Neuronal stem cell (in vitro differentiated cells): ENCODE measurements around the gene ZNF653.

Experiments
- DNase-seq: peaks from one replicate; pipeline ENCODE4 v3.0.0-alpha.2; 2013; ENCODE audit warnings: low spot score
- H2AFZ ChIP-seq: one replicate; pipeline ENCODE4 v1.6.1; 2013; ENCODE audit warnings: mild to moderate bottlenecking, low read length, inconsistent platforms
- H2AK5ac ChIP-seq: 2 replicates; pipeline ENCODE4 v1.6.1; 2013; ENCODE audit warnings: low read depth, mild to moderate bottlenecking, inconsistent platforms, low read length, moderate library complexity, mixed read lengths
- H2BK120ac ChIP-seq: 2 replicates; pipeline ENCODE4 v1.6.1; 2013; ENCODE audit warnings: low read depth, mild to moderate bottlenecking, inconsistent platforms, low read length, moderate library complexity, mixed read lengths
- H2BK12ac ChIP-seq: one replicate; pipeline ENCODE4 v1.6.1; 2013; ENCODE audit warnings: low read length, inconsistent platforms
- H2BK15ac ChIP-seq: 2 replicates; pipeline ENCODE4 v1.6.1; 2013; ENCODE audit warnings: mild to moderate bottlenecking, low read length, inconsistent platforms, mixed read lengths
- H2BK5ac ChIP-seq: one replicate; pipeline ENCODE4 v1.6.1; 2013; ENCODE audit warnings: inconsistent platforms, mild to moderate bottlenecking, low read length, moderate library complexity
- H3K14ac ChIP-seq: one replicate; pipeline ENCODE4 v1.6.1; 2013; ENCODE audit warnings: low read length, inconsistent platforms
- H3K18ac ChIP-seq: 2 replicates; pipeline ENCODE4 v1.6.1; 2013; ENCODE audit warnings: low read length, inconsistent platforms
- H3K23ac ChIP-seq: 2 replicates; pipeline ENCODE4 v1.6.1; 2013; ENCODE audit warnings: low read depth, mild to moderate bottlenecking, mixed read lengths, low read length, inconsistent platforms; ENCODE audit not compliant: poor library complexity
- H3K27ac ChIP-seq: replicated peaks from 3 replicates; pipeline ENCODE4 v1.5.1; 2013; ENCODE audit warnings: low read length, inconsistent platforms
- H3K27me3 ChIP-seq, 3 experiments: 2 replicates each; pipeline ENCODE4 v1.6.1; 2013; ENCODE audit warnings: low read length in 3 of 3, mild to moderate bottlenecking in 2 of 3, inconsistent platforms in 1 of 3, low read depth in 1 of 3, mixed read lengths in 1 of 3, moderate library complexity in 1 of 3; ENCODE audit not compliant: control insufficient read depth in 3 of 3, insufficient read depth in 3 of 3
- H3K36me3 ChIP-seq, 2 donors: replicated peaks in 1 of 2; 2 replicates each; pipeline ENCODE4 v1.6.1; 2013; ENCODE audit warnings: low read length in 2 of 2; ENCODE audit not compliant: control insufficient read depth in 2 of 2, insufficient read depth in 2 of 2
- H3K4ac ChIP-seq: 2 replicates; pipeline ENCODE4 v1.6.1; 2013; ENCODE audit warnings: inconsistent platforms, mild to moderate bottlenecking, low read length, moderate library complexity
- H3K4me1 ChIP-seq, 2 donors: 1 replicate in 1 of 2; 2 replicates in 1 of 2; pipeline ENCODE4 v1.6.1; 2013; ENCODE audit warnings: low read length in 2 of 2, low read depth in 1 of 2; ENCODE audit not compliant: control insufficient read depth in 2 of 2, insufficient read depth in 1 of 2
- H3K4me2 ChIP-seq: one replicate; pipeline ENCODE4 v1.6.1; 2013; ENCODE audit warnings: mild to moderate bottlenecking, low read length, inconsistent platforms; ENCODE audit not compliant: insufficient read depth, poor library complexity, severe bottlenecking
- H3K4me3 ChIP-seq, 2 donors: 2 replicates each; pipeline ENCODE4 v1.5.1; 2013; ENCODE audit warnings: low read length in 2 of 2, mild to moderate bottlenecking in 2 of 2, inconsistent platforms in 1 of 2, moderate library complexity in 1 of 2
- H3K79me1 ChIP-seq: one replicate; pipeline ENCODE4 v1.6.1; 2013; ENCODE audit warnings: low read depth, mild to moderate bottlenecking, inconsistent platforms, low read length, moderate library complexity
- H3K9ac ChIP-seq: one replicate; pipeline ENCODE4 v1.6.1; 2013; ENCODE audit warnings: mild to moderate bottlenecking, low read depth, low read length, inconsistent platforms; ENCODE audit not compliant: poor library complexity
- H3K9me3 ChIP-seq, 2 donors: replicated peaks in 1 of 2; 2 replicates each; pipeline versions ENCODE3 to v1.6.1; 2013; ENCODE audit warnings: low read length in 2 of 2, mild to moderate bottlenecking in 2 of 2, inconsistent platforms in 1 of 2, low read depth in 1 of 2, mixed read lengths in 1 of 2, moderate library complexity in 1 of 2; ENCODE audit not compliant: control insufficient read depth in 2 of 2, insufficient read depth in 1 of 2
- H4K8ac ChIP-seq: one replicate; pipeline ENCODE4 v1.6.1; 2013; ENCODE audit warnings: low read depth, mild to moderate bottlenecking, inconsistent platforms, low read length, moderate library complexity
- H4K91ac ChIP-seq: one replicate; pipeline ENCODE4 v1.6.1; 2013; ENCODE audit warnings: low read length, low read depth, mild to moderate bottlenecking, inconsistent platforms; ENCODE audit not compliant: poor library complexity
- WGBS, 2 donors: extraction: QIAGEN DNeasy Blood & Tissue Kit; methylation state at CpG; one replicate each; pipeline ENCODE4 v1.1.7; 2013; ENCODE audit warnings: missing lambda C conversion rate in 2 of 2, mixed read lengths in 1 of 2; ENCODE audit not compliant: insufficient read length in 2 of 2, insufficient replicate concordance in 1 of 2; ENCODE audit errors: extremely low coverage in 2 of 2; 5-methylcytosine and 5-hydroxymethylcytosine counted together

ZNF653 gene

GRCh38 chr19:11447347-11448262, 58.0 kb downstream of the ZNF653 start:
- H3K79me1 ChIP-seq, result peaks cover 3% of the 10 kb centered on the region
- no peak overlapping the region for H3K27ac ChIP-seq
- H2BK12ac ChIP-seq, result no peak overlapping the region
- H3K36me3 ChIP-seq, result peaks cover 39 to 90% of the 10 kb centered on the region in 2 donors
- no peak overlapping the region for H3K4me3 ChIP-seq
- no CpG with 5 or more reads among the region's 35 CpGs for WGBS, 2 donors
- no peak overlapping the region for H4K8ac ChIP-seq
- H2BK5ac ChIP-seq, result no peak overlapping the region
- no peak overlapping the region for H2AFZ ChIP-seq
- no peak overlapping the region for H2BK120ac ChIP-seq
- no peak overlapping the region for H4K91ac ChIP-seq
- no peak overlapping the region for H3K4ac ChIP-seq
- no peaks in the 10 kb centered on the region for H3K9me3 ChIP-seq
- H3K23ac ChIP-seq, result no peak overlapping the region
- H3K4me1 ChIP-seq, result peaks cover 9 to 15% of the 10 kb centered on the region in 2 donors
- DNase-seq, result no peak
- no peak overlapping the region for H3K18ac ChIP-seq
- H3K27me3 ChIP-seq, result no peaks in the 10 kb centered on the region
- H3K9ac ChIP-seq, result no peak overlapping the region
- H2BK15ac ChIP-seq, result no peak overlapping the region
- H3K4me2 ChIP-seq, result no peak overlapping the region
- no peak overlapping the region for H3K14ac ChIP-seq
- no peak overlapping the region for H2AK5ac ChIP-seq

GRCh38 chr19:11446652-11447301, 58.9 kb downstream of the ZNF653 start:
- no peak overlapping the region for H2AFZ ChIP-seq
- peak overlapping the region; percentile 38 for H3K9ac ChIP-seq
- H3K14ac ChIP-seq, result no peak overlapping the region
- no peak overlapping the region for H3K27ac ChIP-seq
- H3K23ac ChIP-seq, result peak overlapping the region; percentile 73
- no peak overlapping the region for H2AK5ac ChIP-seq
- H3K4me3 ChIP-seq, result peak overlapping the region in 1 of 2 donors; percentile 57
- peaks cover 7 to 10% of the 10 kb centered on the region in 2 donors for H3K4me1 ChIP-seq
- H2BK12ac ChIP-seq, result no peak overlapping the region
- no peak for DNase-seq
- H3K4ac ChIP-seq, result no peak overlapping the region
- H2BK15ac ChIP-seq, result no peak overlapping the region
- peaks cover 3% of the 10 kb centered on the region for H3K79me1 ChIP-seq
- no peak overlapping the region for H4K8ac ChIP-seq
- no peak overlapping the region for H3K4me2 ChIP-seq
- no peak overlapping the region for H3K18ac ChIP-seq
- H3K27me3 ChIP-seq, result no peaks in the 10 kb centered on the region
- no peak overlapping the region for H4K91ac ChIP-seq
- H2BK5ac ChIP-seq, result no peak overlapping the region
- H2BK120ac ChIP-seq, result no peak overlapping the region
- no CpG with 5 or more reads among the region's 23 CpGs for WGBS, 2 donors
- H3K36me3 ChIP-seq, result peaks cover 46 to 94% of the 10 kb centered on the region in 2 donors
- no peaks in the 10 kb centered on the region for H3K9me3 ChIP-seq

- H2BK15ac ChIP-seq, result no peak overlapping the region
- H3K4me1 ChIP-seq, result peaks cover 5% of the 10 kb centered on the region in 2 donors
- no peak overlapping the region for H2BK5ac ChIP-seq
- H4K8ac ChIP-seq, result no peak overlapping the region
- peaks cover 51 to 99% of the 10 kb centered on the region in 2 donors for H3K36me3 ChIP-seq
- no peak overlapping the region for H3K4me3 ChIP-seq
- H3K9ac ChIP-seq, result no peak overlapping the region
- no peak overlapping the region for H3K27ac ChIP-seq
- no peak overlapping the region for H3K14ac ChIP-seq
- H2AFZ ChIP-seq, result no peak overlapping the region
- H3K9me3 ChIP-seq, result no peaks in the 10 kb centered on the region
- DNase-seq, result no peak
- no peak overlapping the region for H4K91ac ChIP-seq
- no peak overlapping the region for H3K4me2 ChIP-seq
- WGBS, 2 donors, result no CpG with 5 or more reads among the region's 14 CpGs
- H3K4ac ChIP-seq, result no peak overlapping the region
- peaks cover 3% of the 10 kb centered on the region for H3K79me1 ChIP-seq
- peak overlapping the region; percentile 26 for H2AK5ac ChIP-seq
- H2BK120ac ChIP-seq, result no peak overlapping the region
- no peak overlapping the region for H3K18ac ChIP-seq
- no peaks in the 10 kb centered on the region for H3K27me3 ChIP-seq
- no peak overlapping the region for H2BK12ac ChIP-seq
- H3K23ac ChIP-seq, result peak overlapping the region; percentile 73
Measured at GRCh38 chr19:11446271-11446651, 59.4 kb downstream of the ZNF653 start.

GRCh38 chr19:11445141-11445540, 60.5 kb downstream of the ZNF653 start:
- Histone ChIP-seq H4K91ac (no peak overlapping the region), H3K9me3 (no peaks in the 10 kb centered on the region), H3K36me3 (peaks cover 57 to 100% of the 10 kb centered on the region in 2 donors), H3K27me3 (no peaks in the 10 kb centered on the region), H2BK12ac (no peak overlapping the region), H2AK5ac (no peak overlapping the region), H3K4ac (no peak overlapping the region), H2AFZ (no peak overlapping the region), H3K4me2 (no peak overlapping the region), H3K9ac (no peak overlapping the region), H2BK15ac (no peak overlapping the region), H3K23ac (peak overlapping the region; percentile 55), H2BK5ac (no peak overlapping the region), H3K4me3 (no peak overlapping the region), H3K4me1 (no peaks in the 10 kb centered on the region), H4K8ac (no peak overlapping the region), H3K79me1 (peaks cover 3% of the 10 kb centered on the region), H3K14ac (no peak overlapping the region), H3K18ac (no peak overlapping the region), H3K27ac (no peak overlapping the region), H2BK120ac (no peak overlapping the region)
- DNase-seq, result no peak
- no CpG with 5 or more reads among the region's 13 CpGs for WGBS, 2 donors
